ENCODE data around the gene TCTN3.

The TCTN3 gene

DNA sequence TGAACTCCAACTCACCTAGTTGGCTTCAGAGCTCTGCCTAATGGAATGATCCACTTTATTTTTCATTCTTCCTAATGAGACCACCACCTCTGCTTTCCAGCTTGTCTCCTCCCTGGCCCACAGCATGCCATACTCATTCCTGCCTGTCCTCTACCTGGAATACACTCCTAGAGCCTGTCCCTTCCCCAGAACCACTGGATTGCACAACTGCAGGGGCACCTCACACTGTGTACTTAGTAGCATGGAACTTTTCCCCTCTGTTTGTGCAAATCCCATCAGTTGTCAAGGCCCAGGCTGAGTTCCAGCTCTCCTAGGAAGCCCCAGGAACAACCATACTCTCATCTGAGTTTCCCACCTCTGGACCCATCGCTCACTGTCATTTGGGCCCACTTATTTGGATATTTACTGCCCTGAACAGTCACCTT is 52.8 kb downstream of the TCTN3 start (continued):
- TF ChIP-seq, protein P1, sequence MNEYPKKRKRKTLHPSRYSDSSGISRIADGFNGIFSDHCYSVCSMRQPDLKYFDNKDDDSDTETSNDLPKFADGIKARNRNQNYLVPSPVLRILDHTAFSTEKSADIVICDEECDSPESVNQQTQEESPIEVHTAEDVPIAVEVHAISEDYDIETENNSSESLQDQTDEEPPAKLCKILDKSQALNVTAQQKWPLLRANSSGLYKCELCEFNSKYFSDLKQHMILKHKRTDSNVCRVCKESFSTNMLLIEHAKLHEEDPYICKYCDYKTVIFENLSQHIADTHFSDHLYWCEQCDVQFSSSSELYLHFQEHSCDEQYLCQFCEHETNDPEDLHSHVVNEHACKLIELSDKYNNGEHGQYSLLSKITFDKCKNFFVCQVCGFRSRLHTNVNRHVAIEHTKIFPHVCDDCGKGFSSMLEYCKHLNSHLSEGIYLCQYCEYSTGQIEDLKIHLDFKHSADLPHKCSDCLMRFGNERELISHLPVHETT (tag by site-specific recombination; IDR thresholded peaks at IDR 0.05), result no peak
- TF ChIP-seq OVOL3 (tag by site-specific recombination; IDR thresholded peaks at IDR 0.05) (no peak), ZIC2 (tag by site-specific recombination; IDR thresholded peaks at IDR 0.05) (no peak)

DNA sequence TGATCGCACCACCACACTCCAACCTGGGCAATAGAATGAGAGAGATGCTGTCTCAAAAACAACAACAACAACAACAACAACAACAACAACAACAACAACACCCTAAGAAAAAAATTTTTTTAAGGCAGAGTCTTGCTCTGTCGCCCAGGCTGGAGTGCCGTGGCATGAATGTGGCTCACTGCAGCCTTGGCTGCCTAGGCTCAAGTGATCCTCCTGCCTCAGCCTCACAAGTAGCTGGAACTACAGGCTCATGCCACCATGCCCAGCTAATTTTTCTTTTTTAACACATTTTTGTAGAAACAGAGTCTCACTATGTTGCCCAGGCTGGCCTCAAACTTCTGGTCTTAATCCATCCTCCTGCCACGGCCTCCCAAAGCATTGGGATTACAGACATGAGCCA is 55.8 kb downstream of the TCTN3 start:
- no peak for TF ChIP-seq HOXA7 (CRISPR knock-in tag; IDR thresholded peaks at IDR 0.05; ENCODE audit: borderline replicate concordance)
- peak; percentile 55; the same call in 1 of the 2 replicates for TF ChIP-seq ZNF121 (tag by site-specific recombination; IDR thresholded peaks at IDR 0.05)
- TF ChIP-seq ZNF23 (tag by site-specific recombination; IDR thresholded peaks at IDR 0.05; ENCODE audit: borderline replicate concordance), result no peak
- no peaks in the 10 kb centered on the region for H3K4me1 ChIP-seq (ENCODE audit: control insufficient read depth, insufficient read depth, low read length)
- H3K9me3 ChIP-seq (ENCODE audit: control insufficient read depth, insufficient read depth, low read depth, low read length), result no peaks in the 10 kb centered on the region
- no peak overlapping the region for H3K27ac ChIP-seq (ENCODE audit: extremely low read depth, low read depth, low read length)
- CTCF ChIA-PET, result no interaction called here
- no peak overlapping the region for H3K4me3 ChIP-seq (ENCODE audit: low read depth, low read length)
- peaks cover 71 to 93% of the 10 kb centered on the region in 2 experiments for H3K36me3 ChIP-seq (ENCODE audit: control insufficient read depth in 2 of 2, insufficient read depth in 1 of 2, low read length in 2 of 2)
- POLR2A ChIA-PET, result no interaction called here

DNA sequence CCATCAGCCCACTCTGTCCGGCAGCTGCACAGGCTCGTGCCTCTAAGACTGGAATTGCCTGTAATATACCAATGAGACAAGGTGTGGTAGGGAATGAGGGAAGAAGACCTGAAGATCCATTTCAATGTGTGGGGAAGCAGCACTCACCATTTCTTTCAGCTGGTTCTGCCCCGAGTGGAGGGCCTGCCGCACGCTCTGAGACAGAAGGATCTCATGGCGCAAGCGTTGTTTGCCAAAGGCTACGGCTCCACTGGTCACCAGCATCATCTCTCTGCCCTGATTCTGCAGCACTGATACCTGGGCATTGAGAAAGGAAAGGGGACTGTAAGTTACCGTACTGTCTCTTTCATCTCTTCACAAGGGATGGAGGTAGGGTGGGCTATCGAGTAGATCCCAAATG is 56.6 kb downstream of the TCTN3 start:
- H3K9me3 ChIP-seq (ENCODE audit: control insufficient read depth, insufficient read depth, low read depth, low read length), result no peaks in the 10 kb centered on the region
- POLR2A ChIA-PET, result no interaction called here
- H3K36me3 ChIP-seq (ENCODE audit: control insufficient read depth in 2 of 2, insufficient read depth in 1 of 2, low read length in 2 of 2), result peaks cover 70 to 93% of the 10 kb centered on the region in 2 experiments
- CTCF ChIA-PET, result no interaction called here
- H3K27ac ChIP-seq (ENCODE audit: extremely low read depth, low read depth, low read length), result no peak overlapping the region
- H3K4me3 ChIP-seq (ENCODE audit: low read depth, low read length), result no peak overlapping the region
- TF ChIP-seq ZNF138 (tag by site-specific recombination; IDR thresholded peaks at IDR 0.05; ENCODE audit: borderline replicate concordance), result no peak
- TF ChIP-seq KLF7 (tag by site-specific recombination; IDR thresholded peaks at IDR 0.05; ENCODE audit: borderline replicate concordance), result no peak
- no peak for TF ChIP-seq ZNF837 (tag by site-specific recombination; IDR thresholded peaks at IDR 0.05)
- TF ChIP-seq ZNF555 (tag by site-specific recombination; conservative IDR thresholded peaks at IDR 0.05), result no peak
- TF ChIP-seq ZNF48 (tag by site-specific recombination; IDR thresholded peaks at IDR 0.05), result no peak
- no peak for TF ChIP-seq ZNF302 (tag by site-specific recombination; IDR thresholded peaks at IDR 0.05; ENCODE audit: low read depth)
- no peak for TF ChIP-seq SALL2 (tag by site-specific recombination; IDR thresholded peaks at IDR 0.05; ENCODE audit: borderline replicate concordance)
- TF ChIP-seq ZNF792 (tag by site-specific recombination; IDR thresholded peaks at IDR 0.05), result no peak
- no peak for TF ChIP-seq EGR2 (tag by site-specific recombination; IDR thresholded peaks at IDR 0.05; ENCODE audit: low read depth)
- no peak for TF ChIP-seq ZNF157 (tag by site-specific recombination; IDR thresholded peaks at IDR 0.05)
- TF ChIP-seq, protein P2, sequence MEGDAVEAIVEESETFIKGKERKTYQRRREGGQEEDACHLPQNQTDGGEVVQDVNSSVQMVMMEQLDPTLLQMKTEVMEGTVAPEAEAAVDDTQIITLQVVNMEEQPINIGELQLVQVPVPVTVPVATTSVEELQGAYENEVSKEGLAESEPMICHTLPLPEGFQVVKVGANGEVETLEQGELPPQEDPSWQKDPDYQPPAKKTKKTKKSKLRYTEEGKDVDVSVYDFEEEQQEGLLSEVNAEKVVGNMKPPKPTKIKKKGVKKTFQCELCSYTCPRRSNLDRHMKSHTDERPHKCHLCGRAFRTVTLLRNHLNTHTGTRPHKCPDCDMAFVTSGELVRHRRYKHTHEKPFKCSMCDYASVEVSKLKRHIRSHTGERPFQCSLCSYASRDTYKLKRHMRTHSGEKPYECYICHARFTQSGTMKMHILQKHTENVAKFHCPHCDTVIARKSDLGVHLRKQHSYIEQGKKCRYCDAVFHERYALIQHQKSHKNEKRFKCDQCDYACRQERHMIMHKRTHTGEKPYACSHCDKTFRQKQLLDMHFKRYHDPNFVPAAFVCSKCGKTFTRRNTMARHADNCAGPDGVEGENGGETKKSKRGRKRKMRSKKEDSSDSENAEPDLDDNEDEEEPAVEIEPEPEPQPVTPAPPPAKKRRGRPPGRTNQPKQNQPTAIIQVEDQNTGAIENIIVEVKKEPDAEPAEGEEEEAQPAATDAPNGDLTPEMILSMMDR (tag by site-specific recombination; IDR thresholded peaks at IDR 0.05), result no peak
- no peak for TF ChIP-seq ZNF473 (tag by site-specific recombination; IDR thresholded peaks at IDR 0.05)
- TF ChIP-seq ZNF404 (tag by site-specific recombination; IDR thresholded peaks at IDR 0.05), result no peak
- TF ChIP-seq HOXC10 (CRISPR knock-in tag; IDR thresholded peaks at IDR 0.05), result no peak
- no peak for TF ChIP-seq FEZF1 (tag by site-specific recombination; IDR thresholded peaks at IDR 0.05)
- TF ChIP-seq, protein P3, sequence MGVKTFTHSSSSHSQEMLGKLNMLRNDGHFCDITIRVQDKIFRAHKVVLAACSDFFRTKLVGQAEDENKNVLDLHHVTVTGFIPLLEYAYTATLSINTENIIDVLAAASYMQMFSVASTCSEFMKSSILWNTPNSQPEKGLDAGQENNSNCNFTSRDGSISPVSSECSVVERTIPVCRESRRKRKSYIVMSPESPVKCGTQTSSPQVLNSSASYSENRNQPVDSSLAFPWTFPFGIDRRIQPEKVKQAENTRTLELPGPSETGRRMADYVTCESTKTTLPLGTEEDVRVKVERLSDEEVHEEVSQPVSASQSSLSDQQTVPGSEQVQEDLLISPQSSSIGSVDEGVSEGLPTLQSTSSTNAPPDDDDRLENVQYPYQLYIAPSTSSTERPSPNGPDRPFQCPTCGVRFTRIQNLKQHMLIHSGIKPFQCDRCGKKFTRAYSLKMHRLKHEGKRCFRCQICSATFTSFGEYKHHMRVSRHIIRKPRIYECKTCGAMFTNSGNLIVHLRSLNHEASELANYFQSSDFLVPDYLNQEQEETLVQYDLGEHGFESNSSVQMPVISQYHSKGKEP (tag by site-specific recombination; IDR thresholded peaks at IDR 0.05), result no peak
- TF ChIP-seq ZNF654 (tag by site-specific recombination; IDR thresholded peaks at IDR 0.05; ENCODE audit: low read depth), result no peak
- no peak for TF ChIP-seq PRDM1 (tag by site-specific recombination; IDR thresholded peaks at IDR 0.05)
- TF ChIP-seq ZNF629 (tag by site-specific recombination; IDR thresholded peaks at IDR 0.05), result no peak
- TF ChIP-seq, protein P4, sequence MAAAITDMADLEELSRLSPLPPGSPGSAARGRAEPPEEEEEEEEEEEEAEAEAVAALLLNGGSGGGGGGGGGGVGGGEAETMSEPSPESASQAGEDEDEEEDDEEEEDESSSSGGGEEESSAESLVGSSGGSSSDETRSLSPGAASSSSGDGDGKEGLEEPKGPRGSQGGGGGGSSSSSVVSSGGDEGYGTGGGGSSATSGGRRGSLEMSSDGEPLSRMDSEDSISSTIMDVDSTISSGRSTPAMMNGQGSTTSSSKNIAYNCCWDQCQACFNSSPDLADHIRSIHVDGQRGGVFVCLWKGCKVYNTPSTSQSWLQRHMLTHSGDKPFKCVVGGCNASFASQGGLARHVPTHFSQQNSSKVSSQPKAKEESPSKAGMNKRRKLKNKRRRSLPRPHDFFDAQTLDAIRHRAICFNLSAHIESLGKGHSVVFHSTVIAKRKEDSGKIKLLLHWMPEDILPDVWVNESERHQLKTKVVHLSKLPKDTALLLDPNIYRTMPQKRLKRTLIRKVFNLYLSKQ (tag by site-specific recombination; IDR thresholded peaks at IDR 0.05; ENCODE audit: borderline replicate concordance), result no peak
- H3K4me1 ChIP-seq (ENCODE audit: control insufficient read depth, insufficient read depth, low read length), result no peaks in the 10 kb centered on the region

Measured in HEK293 (cell line).